WTC11 (cell line): ENCODE results near the gene PI4K2A. TPM values are rescaled to one million over a fixed set of nuclear protein-coding genes. Genes with fewer than 3 reads are reported as not detected.
"Not testable (repeated sequence)": the region's sequence is repeated elsewhere in the genome, so short reads cannot be mapped to it uniquely, and the experiment has no call there.

ENCODE experiments used
- ATAC-seq: fragments of 200-7000 bp; cut with Tn5 transposase; 2 replicates; pipeline ENCODE4 v1.10.0; 2021; ENCODE audit warnings: mild to moderate bottlenecking, moderate library complexity
- CTCF ChIA-PET: fragments of 300-600 bp; sonication (Branson Sonifier 250); formaldehyde crosslinking; loops from one replicate; lab custom pipeline; 2021; ENCODE audit warnings: antibody characterized with exemption; lab: Charles Lee
- POLR2A ChIA-PET: fragments of 350-600 bp; sonication (Branson Sonifier 250); formaldehyde crosslinking; loops from one replicate; lab custom pipeline; 2021; ENCODE audit warnings: antibody characterized with exemption; lab: Charles Lee
- DNase-seq: peaks from one replicate; pipeline ENCODE4 v3.0.0; 2021; ENCODE audit warnings: low spot score
- H3K27ac Mint-ChIP-seq: 2 replicates; pipeline ENCODE4 v1.8.0; 2021; ENCODE audit warnings: mixed read lengths
- H3K27me3 Mint-ChIP-seq: 2 replicates; pipeline ENCODE4 v1.8.0; 2021; ENCODE audit warnings: low read depth, mild to moderate bottlenecking, moderate library complexity, mixed read lengths
- H3K36me3 Mint-ChIP-seq: 2 replicates; pipeline ENCODE4 v1.8.0; 2021; ENCODE audit warnings: mixed read lengths
- H3K4me1 Mint-ChIP-seq: 2 replicates; pipeline ENCODE4 v1.8.0; 2022; ENCODE audit warnings: mixed read lengths
- H3K4me3 Mint-ChIP-seq: 2 replicates; pipeline ENCODE4 v1.8.0; 2021; ENCODE audit warnings: mild to moderate bottlenecking, moderate library complexity, mixed read lengths
- H3K9me3 Mint-ChIP-seq: 2 replicates; pipeline ENCODE4 v1.8.0; 2021; ENCODE audit warnings: mixed read lengths
- ATF1 ChIP-seq: sonication (generic); formaldehyde crosslinking; IDR thresholded peaks from 2 replicates; pipeline ENCODE4 v1.8.1; 2023; ENCODE audit warnings: mild to moderate bottlenecking, moderate library complexity, missing genetic modification reagents
- ELF4 ChIP-seq: sonication (generic); formaldehyde crosslinking; IDR thresholded peaks from 2 replicates; pipeline ENCODE4 v1.8.1; 2022; ENCODE audit warnings: low read depth, mild to moderate bottlenecking, moderate library complexity, missing genetic modification reagents
- ESRRA ChIP-seq: sonication (generic); formaldehyde crosslinking; IDR thresholded peaks from 2 replicates; pipeline ENCODE4 v1.8.1; 2022; ENCODE audit warnings: mild to moderate bottlenecking, missing genetic modification reagents, borderline replicate concordance
- ETV6 ChIP-seq: sonication (generic); formaldehyde crosslinking; IDR thresholded peaks from 2 replicates; pipeline ENCODE4 v1.8.1; 2022; ENCODE audit warnings: mild to moderate bottlenecking, missing genetic modification reagents
- FOXJ3 ChIP-seq: sonication (generic); formaldehyde crosslinking; IDR thresholded peaks from 2 replicates; pipeline ENCODE4 v1.9.0; 2021; ENCODE audit warnings: missing genetic modification reagents, mild to moderate bottlenecking, borderline replicate concordance
- HMGA2 ChIP-seq: fragments of 250-450 bp; sonication (Bioruptor Pico); IDR thresholded peaks from 2 replicates; pipeline ENCODE4 v1.4.0; 2021; ENCODE audit warnings: mild to moderate bottlenecking, moderate library complexity
- HMGXB4 ChIP-seq: sonication (generic); formaldehyde crosslinking; IDR thresholded peaks from 2 replicates; pipeline ENCODE4 v1.8.1; 2023; ENCODE audit warnings: mild to moderate bottlenecking, moderate library complexity, missing genetic modification reagents
- JAZF1 ChIP-seq: fragments of 250-450 bp; sonication (Bioruptor Pico); IDR thresholded peaks from 2 replicates; pipeline ENCODE4 v1.9.0; 2021; ENCODE audit warnings: moderate library complexity, mild to moderate bottlenecking, inconsistent platforms
- KAT7 ChIP-seq: sonication (generic); formaldehyde crosslinking; IDR thresholded peaks from 2 replicates; pipeline ENCODE4 v1.8.1; 2023; ENCODE audit warnings: missing genetic modification reagents, mild to moderate bottlenecking, borderline replicate concordance
- NR2C2 ChIP-seq: sonication (generic); formaldehyde crosslinking; IDR thresholded peaks from 2 replicates; pipeline ENCODE4 v1.8.0; 2022; ENCODE audit warnings: mild to moderate bottlenecking, missing genetic modification reagents
- OVOL2 ChIP-seq: fragments of 250-450 bp; sonication (Bioruptor Pico); IDR thresholded peaks from 2 replicates; pipeline ENCODE4 v1.9.0; 2021; ENCODE audit warnings: mild to moderate bottlenecking, borderline replicate concordance
- RORB ChIP-seq: fragments of 250-450 bp; sonication (Bioruptor Pico); IDR thresholded peaks from 2 replicates; pipeline ENCODE4 v1.9.0; 2021; ENCODE audit warnings: mild to moderate bottlenecking
- TCF7 ChIP-seq: sonication (generic); formaldehyde crosslinking; IDR thresholded peaks from 2 replicates; pipeline ENCODE4 v1.8.0; 2022; ENCODE audit warnings: mild to moderate bottlenecking, low read depth, missing genetic modification reagents, moderate library complexity
- USF2 ChIP-seq: sonication (generic); formaldehyde crosslinking; IDR thresholded peaks from 2 replicates; pipeline ENCODE4 v1.8.1; 2023; ENCODE audit warnings: mild to moderate bottlenecking, missing genetic modification reagents, moderate library complexity
- ZBTB21 ChIP-seq: sonication (generic); formaldehyde crosslinking; IDR thresholded peaks from 2 replicates; pipeline ENCODE4 v1.8.1; 2023; ENCODE audit warnings: mild to moderate bottlenecking, missing genetic modification reagents, borderline replicate concordance
- ZNF138 ChIP-seq: sonication (generic); formaldehyde crosslinking; conservative IDR thresholded peaks from 2 replicates; pipeline ENCODE4 v1.8.1; 2022; ENCODE audit warnings: mild to moderate bottlenecking, moderate library complexity, missing genetic modification reagents
- ZNF423 ChIP-seq: fragments of 250-450 bp; sonication (Bioruptor Pico); IDR thresholded peaks from 2 replicates; pipeline ENCODE4 v2.1.2; 2022; ENCODE audit warnings: mild to moderate bottlenecking, moderate library complexity
- total RNA-seq: library from RNA; stranded (reverse); gene quantifications from 3 replicates; pipeline ENCODE4 v1.2.3, GENCODE V29; 2021
- TF ChIP-seq, protein P1 (sequence below): fragments of 200-600 bp; IDR thresholded peaks from 2 replicates; pipeline ENCODE4 v1.8.0; 2022; ENCODE audit warnings: antibody characterized with exemption
- TF ChIP-seq, protein P2 (sequence below): sonication (generic); formaldehyde crosslinking; IDR thresholded peaks from 2 replicates; pipeline ENCODE4 v1.8.1; 2022; ENCODE audit warnings: low read depth, mild to moderate bottlenecking, moderate library complexity, missing genetic modification reagents, borderline replicate concordance

Gene PI4K2A
- total RNA-seq, 1 experiment from 2014 or later: 19.5 TPM

DNA sequence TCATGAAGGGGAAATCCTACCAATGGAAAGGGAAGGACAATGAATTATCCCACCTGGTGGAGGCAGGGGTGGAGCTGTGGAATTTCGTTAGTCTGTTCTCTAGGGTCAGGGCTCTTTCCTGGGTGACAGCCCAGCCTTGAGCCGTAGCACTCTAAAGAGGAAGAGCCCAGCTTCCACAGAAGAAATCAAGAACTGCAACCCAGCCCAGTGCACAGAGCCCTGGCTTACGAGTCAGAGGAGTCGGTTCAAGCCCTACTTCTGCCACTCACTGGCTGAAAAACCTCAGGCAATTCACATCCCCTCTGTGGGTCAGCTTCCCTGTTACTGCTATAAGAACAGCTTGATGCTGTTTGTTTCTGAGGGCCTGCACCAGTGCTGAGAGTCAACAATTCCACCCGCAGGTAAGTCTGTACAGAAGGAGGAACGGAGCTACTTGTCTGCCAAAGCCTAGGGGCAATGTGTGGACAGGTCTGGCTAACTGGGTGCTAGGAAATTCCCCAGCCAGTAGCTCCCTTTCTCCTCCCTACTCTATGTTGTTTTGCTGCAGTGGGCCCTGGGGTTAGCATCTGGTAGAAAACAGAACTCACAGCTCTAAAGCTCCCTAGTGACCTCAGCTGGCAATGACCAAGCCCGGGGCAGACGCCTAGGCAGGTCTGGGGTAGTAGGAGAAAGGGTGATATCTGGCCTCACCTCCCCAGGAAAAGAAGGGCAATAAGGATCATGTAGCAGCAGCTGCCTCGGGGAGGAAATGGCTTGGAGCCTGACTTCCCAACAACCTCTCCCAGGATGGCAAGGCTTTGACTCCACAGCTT lies 43.3 kb downstream of the PI4K2A start:
- Mint-ChIP-seq H3K4me1 (peaks cover 32% of the 10 kb centered on the region), H3K27ac (peak overlapping the region; percentile 49; the same call in 1 of the 2 replicates), H3K4me3 (no peak overlapping the region), H3K36me3 (no peaks in the 10 kb centered on the region), H3K9me3 (no peaks in the 10 kb centered on the region), H3K27me3 (peaks cover 14% of the 10 kb centered on the region)
- DNase-seq: no peak
- ATAC-seq: no peak
- TF ChIP-seq ELF4 (CRISPR knock-in tag): no peak
- no peak for TF ChIP-seq ZBTB21 (CRISPR knock-in tag)
- no peak for TF ChIP-seq TCF7
- TF ChIP-seq ZNF423 (CRISPR knock-in tag): no peak
- TF ChIP-seq, protein P1, sequence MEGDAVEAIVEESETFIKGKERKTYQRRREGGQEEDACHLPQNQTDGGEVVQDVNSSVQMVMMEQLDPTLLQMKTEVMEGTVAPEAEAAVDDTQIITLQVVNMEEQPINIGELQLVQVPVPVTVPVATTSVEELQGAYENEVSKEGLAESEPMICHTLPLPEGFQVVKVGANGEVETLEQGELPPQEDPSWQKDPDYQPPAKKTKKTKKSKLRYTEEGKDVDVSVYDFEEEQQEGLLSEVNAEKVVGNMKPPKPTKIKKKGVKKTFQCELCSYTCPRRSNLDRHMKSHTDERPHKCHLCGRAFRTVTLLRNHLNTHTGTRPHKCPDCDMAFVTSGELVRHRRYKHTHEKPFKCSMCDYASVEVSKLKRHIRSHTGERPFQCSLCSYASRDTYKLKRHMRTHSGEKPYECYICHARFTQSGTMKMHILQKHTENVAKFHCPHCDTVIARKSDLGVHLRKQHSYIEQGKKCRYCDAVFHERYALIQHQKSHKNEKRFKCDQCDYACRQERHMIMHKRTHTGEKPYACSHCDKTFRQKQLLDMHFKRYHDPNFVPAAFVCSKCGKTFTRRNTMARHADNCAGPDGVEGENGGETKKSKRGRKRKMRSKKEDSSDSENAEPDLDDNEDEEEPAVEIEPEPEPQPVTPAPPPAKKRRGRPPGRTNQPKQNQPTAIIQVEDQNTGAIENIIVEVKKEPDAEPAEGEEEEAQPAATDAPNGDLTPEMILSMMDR: no peak
- TF ChIP-seq ATF1: no peak
- TF ChIP-seq HMGXB4 (CRISPR knock-in tag): no peak
- TF ChIP-seq ZNF138: no peak
- no peak for TF ChIP-seq HMGA2 (CRISPR knock-in tag)
- no peak for TF ChIP-seq JAZF1 (CRISPR knock-in tag)
- no peak for TF ChIP-seq KAT7 (CRISPR knock-in tag)
- no peak for TF ChIP-seq ETV6 (CRISPR knock-in tag)
- no peak for TF ChIP-seq ESRRA (CRISPR knock-in tag)
- TF ChIP-seq RORB (CRISPR knock-in tag): no peak
- TF ChIP-seq, protein P2, sequence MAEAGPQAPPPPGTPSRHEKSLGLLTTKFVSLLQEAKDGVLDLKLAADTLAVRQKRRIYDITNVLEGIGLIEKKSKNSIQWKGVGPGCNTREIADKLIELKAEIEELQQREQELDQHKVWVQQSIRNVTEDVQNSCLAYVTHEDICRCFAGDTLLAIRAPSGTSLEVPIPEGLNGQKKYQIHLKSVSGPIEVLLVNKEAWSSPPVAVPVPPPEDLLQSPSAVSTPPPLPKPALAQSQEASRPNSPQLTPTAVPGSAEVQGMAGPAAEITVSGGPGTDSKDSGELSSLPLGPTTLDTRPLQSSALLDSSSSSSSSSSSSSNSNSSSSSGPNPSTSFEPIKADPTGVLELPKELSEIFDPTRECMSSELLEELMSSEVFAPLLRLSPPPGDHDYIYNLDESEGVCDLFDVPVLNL: no peak
- no peak for TF ChIP-seq FOXJ3
- no peak for TF ChIP-seq OVOL2 (CRISPR knock-in tag)
- TF ChIP-seq NR2C2 (CRISPR knock-in tag): no peak
- TF ChIP-seq USF2 (CRISPR knock-in tag): no peak
- ChIA-PET POLR2A (interaction anchor here (1.2 kb wide), 2 partner anchors 30 to 31 kb away, joined by 4 read pairs; partner anchors contain the start of gene MARVELD1), CTCF (interaction anchor here (0.7 to 2.8 kb wide), 14 partner anchors 10 to 355 kb away, joined by 3 to 21 read pairs (median 4); partner anchors contain the start of genes ANKRD2, MARVELD1 and PI4K2A)

- H3K36me3 Mint-ChIP-seq, H3K4me3 Mint-ChIP-seq, ATAC-seq, DNase-seq, H3K9me3 Mint-ChIP-seq: not testable (repeated sequence)
- ChIA-PET POLR2A (interaction anchor here (0.7 to 1.2 kb wide), 3 partner anchors 29 to 75 kb away, joined by 3 to 4 read pairs (median 4); partner anchors contain the start of gene MARVELD1), CTCF (interaction anchor here (0.6 to 2.8 kb wide), 15 partner anchors 11 to 874 kb away, joined by 3 to 21 read pairs (median 4); partner anchors contain the start of genes ANKRD2, MARVELD1 and PI4K2A)
- Mint-ChIP-seq H3K27me3 (peaks cover 15% of the 10 kb centered on the region), H3K4me1 (peaks cover 32% of the 10 kb centered on the region), H3K27ac (0 out of 2 replicates have a peak overlapping the region, but pooled peaks have one; percentile 49)
Measured at GRCh38 chr10:97684368-97684713, 43.9 kb downstream of the PI4K2A start.
